AML-193 (cell line): ENCODE results near the gene TASOR.

Source experiments
- DNase-seq, 2 experiments: peaks; one replicate each; lab custom pipeline; 2025; lab: John Stamatoyannopoulos, UW

The TASOR gene

GRCh38 chr3:56682462-56683121, 473 bp downstream of the TASOR start:
- peak; percentile 77 to 80 for DNase-seq

- no peak for DNase-seq
Measured at GRCh38 chr3:56681984-56682461, 1.0 kb downstream of the TASOR start.

- DNase-seq, result no peak
Measured at GRCh38 chr3:56680054-56680580, 2.9 kb downstream of the TASOR start.

- no peak for DNase-seq
Measured at GRCh38 chr3:56677286-56677685, 5.8 kb downstream of the TASOR start.

GRCh38 chr3:56673781-56674457, 9.1 kb downstream of the TASOR start:
- peak; percentile 61 to 63 for DNase-seq

- DNase-seq, result no peak
Measured at GRCh38 chr3:56667973-56668579, 15.0 kb downstream of the TASOR start.

GRCh38 chr3:56664823-56665222, 18.2 kb downstream of the TASOR start:
- DNase-seq, result no peak

GRCh38 chr3:56655709-56656108, 27.4 kb downstream of the TASOR start:
- DNase-seq, result no peak

GRCh38 chr3:56654460-56654859, 28.6 kb downstream of the TASOR start:
- no peak for DNase-seq

GRCh38 chr3:56645407-56645806, 37.7 kb downstream of the TASOR start:
- no peak for DNase-seq

GRCh38 chr3:56633602-56634535, 49.2 kb downstream of the TASOR start:
- DNase-seq, result no peak
